Neural cell (in vitro differentiated cells): Measurements from ENCODE around the gene LRRK2. TPM values are rescaled to one million over a fixed set of nuclear protein-coding genes. Genes with fewer than 3 reads are reported as not detected.

ENCODE experiments used
- H2AFZ ChIP-seq: fragments of 200-600, 300-800 bp; sonication (generic), shearing (Covaris generic); 2 replicates; pipeline ENCODE4 v1.6.0; 2014; ENCODE audit warnings: low read depth, mild to moderate bottlenecking, antibody characterized with exemption, low read length, moderate library complexity
- H3F3A ChIP-seq: fragments of 200-600 bp; shearing (Covaris generic); 2 replicates; pipeline ENCODE4 v1.6.1; 2016; ENCODE audit warnings: mild to moderate bottlenecking, moderate library complexity, mixed read lengths, antibody characterized with exemption, low read length; ENCODE audit not compliant: insufficient read depth, poor library complexity, severe bottlenecking
- H3K27ac ChIP-seq: fragments of 200-600, 300-800 bp; sonication (generic), shearing (Covaris generic); 2 replicates; pipeline ENCODE4 v1.5.1; 2014; ENCODE audit warnings: mild to moderate bottlenecking, low read length, moderate library complexity
- H3K27me3 ChIP-seq: fragments of 300-800, 200-600 bp; sonication (generic), shearing (Covaris generic); 2 replicates; pipeline ENCODE4 v1.6.0; 2014; ENCODE audit warnings: mild to moderate bottlenecking, low read depth, low read length, moderate library complexity; ENCODE audit not compliant: insufficient read depth
- H3K36me3 ChIP-seq: fragments of 300-800, 200-600 bp; sonication (generic), shearing (Covaris generic); 2 replicates; pipeline ENCODE4 v1.5.1; 2014; ENCODE audit warnings: mild to moderate bottlenecking, antibody characterized with exemption, low read length, moderate library complexity; ENCODE audit not compliant: insufficient read depth
- H3K4me2 ChIP-seq: fragments of 300-800, 200-600 bp; sonication (generic), shearing (Covaris generic); 2 replicates; pipeline ENCODE4 v1.6.0; 2014; ENCODE audit warnings: mild to moderate bottlenecking, low read length
- H3K4me3 ChIP-seq: fragments of 300-800, 200-600 bp; sonication (generic), shearing (Covaris generic); 2 replicates; pipeline ENCODE4 v1.5.1; 2014; ENCODE audit warnings: mild to moderate bottlenecking, low read length, moderate library complexity
- H3K79me2 ChIP-seq: fragments of 200-600 bp; shearing (Covaris generic); replicated peaks from 2 replicates; pipeline ENCODE4 v1.6.0; 2014; ENCODE audit warnings: mild to moderate bottlenecking, low read length, moderate library complexity; ENCODE audit not compliant: insufficient read depth
- H3K9ac ChIP-seq: fragments of 300-800, 200-600 bp; sonication (generic), shearing (Covaris generic); 2 replicates; pipeline ENCODE4 v1.6.1; 2016; ENCODE audit warnings: mild to moderate bottlenecking, low read length, mixed read lengths
- H3K9me2 ChIP-seq: fragments of 200-600 bp; shearing (Covaris generic); 2 replicates; pipeline ENCODE4 v1.6.1; 2016; ENCODE audit warnings: mild to moderate bottlenecking, low read length, mixed read lengths; ENCODE audit not compliant: insufficient read depth
- H3K9me3 ChIP-seq: fragments of 200-600, 300-800 bp; sonication (generic), shearing (Covaris generic); 2 replicates; pipeline ENCODE4 v1.6.1; 2016; ENCODE audit warnings: mild to moderate bottlenecking, mixed run types, low read length, moderate library complexity, mixed read lengths
- H4K20me1 ChIP-seq: fragments of 200-600 bp; shearing (Covaris generic); 2 replicates; pipeline ENCODE4 v1.6.1; 2016; ENCODE audit warnings: mild to moderate bottlenecking, mixed run types; ENCODE audit not compliant: insufficient read depth
- CTCF ChIP-seq: fragments of 450-650 bp; IDR thresholded peaks from 2 replicates; pipeline ENCODE4 v1.5.1; 2014; ENCODE audit warnings: antibody characterized with exemption, mild to moderate bottlenecking, moderate library complexity; ENCODE audit not compliant: poor library complexity, severe bottlenecking
- EP300 ChIP-seq: fragments of 450-650 bp; conservative IDR thresholded peaks from 2 replicates; pipeline ENCODE4 v1.6.1; 2014; ENCODE audit warnings: antibody characterized with exemption, mild to moderate bottlenecking, moderate library complexity; ENCODE audit not compliant: poor library complexity, severe bottlenecking
- EZH2 ChIP-seq: fragments of 200-600, 300-800 bp; shearing (Covaris generic), sonication (generic); IDR thresholded peaks from 2 replicates; pipeline ENCODE4 v1.6.1; 2014; ENCODE audit warnings: antibody characterized with exemption, low read length, borderline replicate concordance, mild to moderate bottlenecking; ENCODE audit not compliant: insufficient read depth, poor library complexity, severe bottlenecking
- MXI1 ChIP-seq: fragments of 450-650 bp; conservative IDR thresholded peaks from 2 replicates; pipeline ENCODE4 v1.6.1; 2014; ENCODE audit warnings: antibody characterized with exemption, mild to moderate bottlenecking; ENCODE audit not compliant: poor library complexity, severe bottlenecking
- POLR2AphosphoS5 ChIP-seq: IDR thresholded peaks from 2 replicates; pipeline ENCODE4 v1.6.1; 2012
- RAD21 ChIP-seq: fragments of 450-650 bp; conservative IDR thresholded peaks from 2 replicates; pipeline ENCODE4 v1.6.1; 2014; ENCODE audit warnings: antibody characterized with exemption, mild to moderate bottlenecking, moderate library complexity
- REST ChIP-seq: IDR thresholded peaks from 2 replicates; pipeline ENCODE4 v1.6.1; 2012; ENCODE audit warnings: borderline replicate concordance
- SMC3 ChIP-seq: fragments of 450-650 bp; conservative IDR thresholded peaks from 2 replicates; pipeline ENCODE4 v1.6.1; 2014; ENCODE audit warnings: antibody characterized with exemption, mild to moderate bottlenecking, moderate library complexity; ENCODE audit not compliant: poor library complexity
- TAF1 ChIP-seq: IDR thresholded peaks from 2 replicates; pipeline ENCODE4 v1.6.1; 2012; ENCODE audit warnings: low read depth
- polyA plus RNA-seq: library from polyadenylated mRNA; depleted of rRNA; stranded (reverse); fragments of >200 nt; gene quantifications from 2 replicates; pipeline ENCODE4 v1.2.3, GENCODE V29; 2014

Gene LRRK2
- polyA plus RNA-seq, 1 donor from 2014 or later = 0.54 TPM

GRCh38 chr12:40175489-40175888, 49.3 kb upstream of the LRRK2 start:
- no peaks in the 10 kb centered on the region for H3K9me3 ChIP-seq
- no peak overlapping the region for H3K4me2 ChIP-seq
- no peaks in the 10 kb centered on the region for H3K79me2 ChIP-seq
- H4K20me1 ChIP-seq = no peaks in the 10 kb centered on the region
- H3K27me3 ChIP-seq = no peaks in the 10 kb centered on the region
- no peak overlapping the region for H3K9ac ChIP-seq
- no peak overlapping the region for H3K27ac ChIP-seq
- H3K4me3 ChIP-seq = no peak overlapping the region
- H2AFZ ChIP-seq = no peak overlapping the region
- H3K9me2 ChIP-seq = no peaks in the 10 kb centered on the region
- H3F3A ChIP-seq = no peaks in the 10 kb centered on the region
- H3K36me3 ChIP-seq = no peaks in the 10 kb centered on the region
- TF ChIP-seq MXI1 (no peak), TAF1 (no peak), EZH2 (no peak), SMC3 (no peak), POLR2AphosphoS5 (no peak), RAD21 (no peak)

- Histone ChIP-seq H3K9me2 (no peaks in the 10 kb centered on the region), H3K9ac (no peak overlapping the region), H3K79me2 (no peaks in the 10 kb centered on the region), H3K9me3 (no peaks in the 10 kb centered on the region), H3F3A (no peaks in the 10 kb centered on the region), H4K20me1 (no peaks in the 10 kb centered on the region), H3K27ac (no peak overlapping the region), H3K36me3 (no peaks in the 10 kb centered on the region), H2AFZ (no peak overlapping the region), H3K4me2 (no peak overlapping the region), H3K4me3 (no peak overlapping the region), H3K27me3 (no peaks in the 10 kb centered on the region)
- no peak for TF ChIP-seq POLR2AphosphoS5
- no peak for TF ChIP-seq REST
- TF ChIP-seq EP300 = no peak
- no peak for TF ChIP-seq RAD21
- no peak for TF ChIP-seq EZH2
Observed at GRCh38 chr12:40178701-40179100, 46.1 kb upstream of the LRRK2 start.

GRCh38 chr12:40181490-40181889, 43.3 kb upstream of the LRRK2 start:
- Histone ChIP-seq H3F3A (no peaks in the 10 kb centered on the region), H3K4me3 (no peak overlapping the region), H3K27me3 (no peaks in the 10 kb centered on the region), H3K4me2 (no peak overlapping the region), H3K9me2 (no peaks in the 10 kb centered on the region), H3K27ac (no peak overlapping the region), H3K9me3 (no peaks in the 10 kb centered on the region), H4K20me1 (no peaks in the 10 kb centered on the region), H3K79me2 (no peaks in the 10 kb centered on the region), H3K9ac (no peak overlapping the region), H2AFZ (no peak overlapping the region), H3K36me3 (no peaks in the 10 kb centered on the region)
- TF ChIP-seq EP300 = no peak
- TF ChIP-seq MXI1 = no peak
- no peak for TF ChIP-seq EZH2
- no peak for TF ChIP-seq SMC3
- no peak for TF ChIP-seq RAD21
- no peak for TF ChIP-seq TAF1
- no peak for TF ChIP-seq REST
- TF ChIP-seq POLR2AphosphoS5 = no peak
- TF ChIP-seq CTCF = no peak
